H1 (cell line): ENCODE measurements around the gene MPND. TPM values are rescaled to one million over a fixed set of nuclear protein-coding genes. Genes with fewer than 3 reads are reported as not detected.

Experiments used
- CBX8 ChIP-seq: fragments of 300-800, 300-1000 bp; sonication (generic); IDR thresholded peaks from 2 replicates; pipeline ENCODE4 v1.7.1; 2016; ENCODE audit warnings: low read depth, low read length, borderline replicate concordance
- E2F6 ChIP-seq: IDR thresholded peaks from 2 replicates; pipeline ENCODE4 v1.6.1; 2012; ENCODE audit warnings: inconsistent platforms
- EZH2 ChIP-seq: fragments of 200-600 bp; sonication (generic); IDR thresholded peaks from 2 replicates; pipeline ENCODE4 v1.7.1; 2012; ENCODE audit warnings: low read depth, mild to moderate bottlenecking, moderate library complexity, low read length, inconsistent platforms; ENCODE audit not compliant: severe bottlenecking
- JUND ChIP-seq: IDR thresholded peaks from 2 replicates; pipeline ENCODE4 v1.6.1; 2011; ENCODE audit warnings: mild to moderate bottlenecking, improper control_type of control experiment, low read length
- NANOG ChIP-seq: IDR thresholded peaks from 2 replicates; pipeline ENCODE4 v1.6.1; 2011; ENCODE audit warnings: low read length, low read depth, mild to moderate bottlenecking, inconsistent platforms; ENCODE audit not compliant: insufficient read depth, poor library complexity, severe bottlenecking
- POLR2A ChIP-seq, 2 experiments: IDR thresholded peaks; 1 replicate in 1 of 2; 2 replicates in 1 of 2; pipeline ENCODE4 v1.6.1; 2011; ENCODE audit warnings: low read depth in 2 of 2, low read length in 2 of 2, mild to moderate bottlenecking in 2 of 2; ENCODE audit errors: control extremely low read depth in 1 of 2
- SIRT6 ChIP-seq: IDR thresholded peaks from one replicate; pipeline ENCODE4 v1.7.1; 2012; ENCODE audit warnings: low read length, inconsistent platforms
- polyA plus RNA-seq, 7 experiments: library from polyadenylated mRNA; depleted of rRNA in 3 of 7; stranded (reverse) in 5 of 7; unstranded in 2 of 7; fragments of >200 nt in 5 of 7; fragments of 200-250 nt in 2 of 7; gene quantifications; 1 replicate in 5 of 7; 2 replicates in 1 of 7; 4 replicates in 1 of 7; pipeline versions ENCODE4 v1.2.1 to v1.2.3, GENCODE V29; 2011 to 2013; ENCODE audit warnings: missing spikeins in 2 of 7, mixed read lengths in 2 of 7
- total RNA-seq: library from RNA; stranded (reverse); fragmentation: NEBNext Ultra II Directional; extraction: Animal tissue kit (Norgen Biotek cat#: 25700); gene quantifications from 2 replicates; pipeline ENCODE4 v1.2.1, GENCODE V29; 2021

The MPND gene
- total and polyA plus RNA-seq, 2 of the 8 experiments (the other 6 are each of a cell fraction or from before 2014, with no cell fraction given) = 22.9 to 27.7 TPM

- no peak for TF ChIP-seq E2F6
- no peak for TF ChIP-seq POLR2A (IDR thresholded peaks at IDR 0.05; ENCODE audit: control extremely low read depth in 1 of 2, low read depth in 2 of 2, low read length in 2 of 2)
- TF ChIP-seq CBX8 = no peak
- TF ChIP-seq NANOG = no peak
- no peak for TF ChIP-seq SIRT6
- no peak for TF ChIP-seq EZH2
- TF ChIP-seq JUND = no peak
- TF ChIP-seq, all 59 proteins: peak for 0
Measured at GRCh38 chr19:4318460-4318859, 24.9 kb upstream of the MPND start (continued).
